ENCODE results near the gene SNTB2. TPM values are rescaled to one million over a fixed set of nuclear protein-coding genes. Genes with fewer than 3 reads are reported as not detected.
A peak's percentile ranks its signal among the peaks of the same experiment; 100 is the strongest.

The SNTB2 gene
- total RNA-seq, 4 donors from 2014 or later: 14.5 to 140 (median 28.7) TPM

- Histone ChIP-seq H3K4me3 (no peak overlapping the region), H3K9me3 (no peaks in the 10 kb centered on the region), H3K27me3 (no peaks in the 10 kb centered on the region), H3K36me3 (peaks cover 0 to 13% (median 0%) of the 10 kb centered on the region in 3 donors), H3K27ac (no peak overlapping the region), H3K4me1 (peaks cover 0 to 10% (median 7%) of the 10 kb centered on the region in 4 donors)
- no peak for DNase-seq
- TF ChIP-seq CTCF (IDR thresholded peaks at IDR 0.05) (no peak), POLR2A (IDR thresholded peaks at IDR 0.05) (no peak)
Measured at GRCh38 chr16:69307856-69308255, 120.9 kb downstream of the SNTB2 start.

- peak in 1 of 3 donors; percentile 44 for DNase-seq
- Histone ChIP-seq H3K9me3 (no peaks in the 10 kb centered on the region), H3K4me3 (no peak overlapping the region), H3K4me1 (peaks cover 0 to 14% (median 7%) of the 10 kb centered on the region in 4 donors), H3K27me3 (no peaks in the 10 kb centered on the region), H3K27ac (no peak overlapping the region), H3K36me3 (peaks cover 0 to 10% (median 0%) of the 10 kb centered on the region in 3 donors)
- TF ChIP-seq POLR2A (IDR thresholded peaks at IDR 0.05) (no peak), CTCF (IDR thresholded peaks at IDR 0.05) (no peak)
Measured at GRCh38 chr16:69309316-69309715, 122.4 kb downstream of the SNTB2 start.

- Histone ChIP-seq H3K27ac (peak within 1 kb of the TSS; percentile 92 to 96 (median 93)), H3K4me1 (peaks cover 0 to 14% (median 7%) of the 10 kb centered on the region in 4 donors), H3K27me3 (no peaks in the 10 kb centered on the region), H3K9me3 (no peaks in the 10 kb centered on the region), H3K4me3 (peak within 1 kb of the TSS; percentile 88 to 98 (median 98)), H3K36me3 (peaks cover 0 to 21% (median 0%) of the 10 kb centered on the region in 3 donors)
- peak; percentile 92 to 99 (median 96) for TF ChIP-seq CTCF (IDR thresholded peaks at IDR 0.05)
- peak; percentile 26 to 87 for TF ChIP-seq POLR2A (IDR thresholded peaks at IDR 0.05)
- DNase-seq: peak; percentile 97 to 99 (median 98)
Measured at GRCh38 chr16:69310653-69311532, 123.9 kb downstream of the SNTB2 start, which contains the start of gene VPS4A. VPS4A (plus strand) TSS chr16:69311350; CDS start chr16:69311512, 162 bp downstream.

- Histone ChIP-seq H3K27me3 (no peaks in the 10 kb centered on the region), H3K27ac (peak overlapping the region; percentile 92 to 96 (median 93)), H3K4me3 (peak overlapping the region; percentile 88 to 98 (median 98)), H3K36me3 (peaks cover 0 to 30% (median 0%) of the 10 kb centered on the region in 3 donors), H3K9me3 (no peaks in the 10 kb centered on the region), H3K4me1 (peaks cover 0 to 14% (median 7%) of the 10 kb centered on the region in 4 donors)
- peak in 2 of 3 donors; percentile 30 to 66 for DNase-seq
- TF ChIP-seq CTCF (IDR thresholded peaks at IDR 0.05) (no peak), POLR2A (IDR thresholded peaks at IDR 0.05) (no peak)
Measured at GRCh38 chr16:69311533-69312387, 124.8 kb downstream of the SNTB2 start.

- DNase-seq: no peak
- Histone ChIP-seq H3K27me3 (no peaks in the 10 kb centered on the region), H3K27ac (no peak overlapping the region), H3K9me3 (no peaks in the 10 kb centered on the region), H3K4me3 (no peak overlapping the region), H3K36me3 (peaks cover 0 to 47% (median 0%) of the 10 kb centered on the region in 3 donors), H3K4me1 (peaks cover 0 to 14% (median 7%) of the 10 kb centered on the region in 4 donors)
- TF ChIP-seq CTCF (IDR thresholded peaks at IDR 0.05): no peak
- TF ChIP-seq POLR2A (IDR thresholded peaks at IDR 0.05): no peak
Measured at GRCh38 chr16:69313469-69313868, 126.5 kb downstream of the SNTB2 start.
